CD14-positive monocyte (primary cell): Measurements from ENCODE around the gene COL5A2. TPM values are rescaled to one million over a fixed set of nuclear protein-coding genes. Genes with fewer than 3 reads are reported as not detected.

Source experiments
- DNase-seq, 3 donors: peaks; one replicate each; pipeline ENCODE4 v3.0.0-alpha.2; 2011 to 2022
- H2AFZ ChIP-seq: 2 replicates; pipeline ENCODE4 v1.6.0; 2012; ENCODE audit warnings: mild to moderate bottlenecking, low read depth, low read length, inconsistent platforms; ENCODE audit not compliant: insufficient read depth, poor library complexity, severe bottlenecking
- H3K27ac ChIP-seq, 2 donors: 1 replicate in 1 of 2; 2 replicates in 1 of 2; pipeline ENCODE4 v1.5.1; 2012 to 2013; ENCODE audit warnings: low read length in 2 of 2, control low read depth in 1 of 2, inconsistent platforms in 1 of 2, low read depth in 1 of 2, mild to moderate bottlenecking in 1 of 2
- H3K27me3 ChIP-seq, 2 donors: one replicate each; pipeline versions ENCODE4 v1.6.0 to v1.6.1; 2011 to 2013; ENCODE audit warnings: low read length in 2 of 2; ENCODE audit not compliant: control insufficient read depth in 2 of 2, insufficient read depth in 2 of 2
- H3K36me3 ChIP-seq, 2 donors: replicated peaks in 1 of 2; 1 replicate in 1 of 2; 2 replicates in 1 of 2; pipeline versions ENCODE4 v1.5.1 to v1.6.1; 2012 to 2013; ENCODE audit warnings: low read length in 2 of 2, control low read depth in 1 of 2, inconsistent platforms in 1 of 2, mild to moderate bottlenecking in 1 of 2; ENCODE audit not compliant: insufficient read depth in 2 of 2, control insufficient read depth in 1 of 2
- H3K4me1 ChIP-seq, 2 donors: 1 replicate in 1 of 2; 2 replicates in 1 of 2; pipeline versions ENCODE4 v1.5.1 to v1.6.1; 2012 to 2013; ENCODE audit warnings: low read length in 2 of 2, control low read depth in 1 of 2, inconsistent platforms in 1 of 2, mild to moderate bottlenecking in 1 of 2, moderate library complexity in 1 of 2; ENCODE audit not compliant: insufficient read depth in 2 of 2, control insufficient read depth in 1 of 2
- H3K4me2 ChIP-seq: replicated peaks from 2 replicates; pipeline ENCODE3; 2012; ENCODE audit warnings: low read length, moderate library complexity, mild to moderate bottlenecking; ENCODE audit not compliant: poor library complexity, severe bottlenecking; ENCODE audit errors: extremely low read depth
- H3K4me3 ChIP-seq, 3 experiments: fragments of 200-600 bp in 1 of 3; sonication (generic) in 1 of 3; replicated peaks in 1 of 3; 1 replicate in 2 of 3; 2 replicates in 1 of 3; pipeline ENCODE4 v1.5.1; 2011 to 2013; ENCODE audit warnings: low read length in 3 of 3, mild to moderate bottlenecking in 3 of 3, control low read depth in 2 of 3, low read depth in 2 of 3, inconsistent platforms in 1 of 3, moderate library complexity in 1 of 3
- H3K79me2 ChIP-seq: 2 replicates; pipeline ENCODE4 v1.6.0; 2012; ENCODE audit warnings: mild to moderate bottlenecking, control low read depth, inconsistent platforms, low read length, moderate library complexity; ENCODE audit not compliant: insufficient read depth
- H3K9ac ChIP-seq: 2 replicates; pipeline ENCODE4 v1.6.0; 2017; ENCODE audit warnings: low read length, mild to moderate bottlenecking; ENCODE audit not compliant: insufficient read depth, poor library complexity, severe bottlenecking
- H3K9me3 ChIP-seq, 2 donors: replicated peaks in 1 of 2; 1 replicate in 1 of 2; 2 replicates in 1 of 2; pipeline versions ENCODE4 v1.5.1 to v1.6.1; 2012 to 2013; ENCODE audit warnings: low read length in 2 of 2, control low read depth in 1 of 2; ENCODE audit not compliant: control insufficient read depth in 1 of 2, insufficient read depth in 1 of 2
- H4K20me1 ChIP-seq: 2 replicates; pipeline ENCODE4 v1.6.0; 2012; ENCODE audit warnings: mild to moderate bottlenecking, low read length, control low read depth, moderate library complexity; ENCODE audit not compliant: insufficient read depth
- H3K27ac Mint-ChIP-seq, 7 donors: one replicate each; pipeline ENCODE4 v1.8.0; 2020; ENCODE audit warnings: mild to moderate bottlenecking in 7 of 7, mixed read lengths in 7 of 7, moderate library complexity in 6 of 7, inconsistent platforms in 2 of 7
- H3K27me3 Mint-ChIP-seq, 3 donors: one replicate each; pipeline ENCODE4 v1.8.0; 2021 to 2022; ENCODE audit warnings: low read depth in 3 of 3, mild to moderate bottlenecking in 3 of 3, mixed read lengths in 3 of 3, moderate library complexity in 3 of 3, inconsistent platforms in 1 of 3
- H3K36me3 Mint-ChIP-seq, 2 donors: one replicate each; pipeline ENCODE4 v1.8.0; 2020; ENCODE audit warnings: mixed read lengths in 2 of 2, inconsistent platforms in 1 of 2, mild to moderate bottlenecking in 1 of 2
- H3K4me1 Mint-ChIP-seq: one replicate; pipeline ENCODE4 v1.8.0; 2020; ENCODE audit warnings: mild to moderate bottlenecking, mixed read lengths
- H3K4me3 Mint-ChIP-seq, 2 donors: one replicate each; pipeline ENCODE4 v1.8.0; 2020; ENCODE audit warnings: mild to moderate bottlenecking in 2 of 2, mixed read lengths in 2 of 2, moderate library complexity in 1 of 2
- H3K9me3 Mint-ChIP-seq, 7 donors: one replicate each; pipeline ENCODE4 v1.8.0; 2020 to 2022; ENCODE audit warnings: mixed read lengths in 7 of 7, mild to moderate bottlenecking in 6 of 7, moderate library complexity in 6 of 7, inconsistent platforms in 2 of 7
- WGBS: methylation state at CpG from one replicate; pipeline ENCODE4 v1.1.5; 2013; ENCODE audit warnings: missing lambda C conversion rate; ENCODE audit not compliant: insufficient coverage; 5-methylcytosine and 5-hydroxymethylcytosine counted together
- intact Hi-C, 2 donors: fragments of 100-400 bp; cut with micrococcal nuclease; formaldehyde crosslinking; loops; one replicate each; pipeline versions ENCODE4 v1.15.0 to v1.15.1; 2023
- polyA plus RNA-seq, 3 donors: library from polyadenylated mRNA; depleted of rRNA in 1 of 3; unstranded in 2 of 3; stranded (reverse) in 1 of 3; fragments of 300-500 nt in 2 of 3; fragments of >200 nt in 1 of 3; fragmentation: Illumina TruSeq in 2 of 3; gene quantifications; 1 replicate in 2 of 3; 2 replicates in 1 of 3; pipeline ENCODE4 v1.2.3, GENCODE V29; 2012 to 2021
- TF ChIP-seq, protein P1 (sequence below): fragments of 200-600 bp; IDR thresholded peaks from one replicate; pipeline ENCODE4 v1.8.0; 2022; ENCODE audit warnings: antibody characterized with exemption, mild to moderate bottlenecking

COL5A2 gene
- polyA plus RNA-seq, 3 donors: 0.13 TPM; not detected in 2

DNA sequence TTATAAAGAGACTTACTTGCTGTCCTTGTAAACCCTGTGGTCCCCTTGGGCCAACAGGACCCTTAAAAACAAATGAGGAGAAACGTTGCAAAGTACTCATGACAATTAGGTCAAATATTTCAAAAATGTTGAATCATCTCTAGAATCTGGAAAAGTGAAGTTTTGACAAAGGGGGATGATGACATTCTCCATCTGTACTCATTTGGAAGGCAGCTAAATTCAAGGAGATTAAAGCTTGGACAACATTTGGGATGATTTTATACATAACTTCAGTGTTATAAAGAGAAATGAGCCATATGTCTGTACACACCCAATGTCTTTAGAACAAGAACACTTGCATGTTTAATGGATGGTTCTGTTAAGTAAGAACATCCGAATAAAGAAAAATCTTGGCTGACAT, 92.9 kb downstream of the COL5A2 start:
- no peak overlapping the region for H3K27ac ChIP-seq
- no peaks in the 10 kb centered on the region for H3K4me1 Mint-ChIP-seq
- no peak for DNase-seq
- H3K9ac ChIP-seq: no peak overlapping the region
- H3K4me3 Mint-ChIP-seq: no peak overlapping the region
- no peaks in the 10 kb centered on the region for H3K27me3 ChIP-seq
- peaks cover 0 to 1% (median 0%) of the 10 kb centered on the region in 3 donors for H3K27me3 Mint-ChIP-seq
- H4K20me1 ChIP-seq: no peaks in the 10 kb centered on the region
- H2AFZ ChIP-seq: no peak overlapping the region
- no peak overlapping the region for H3K4me3 ChIP-seq
- H3K9me3 Mint-ChIP-seq: no peaks in the 10 kb centered on the region
- no peaks in the 10 kb centered on the region for H3K36me3 Mint-ChIP-seq
- no peaks in the 10 kb centered on the region for H3K79me2 ChIP-seq
- no peak overlapping the region for H3K4me2 ChIP-seq
- no peaks in the 10 kb centered on the region for H3K36me3 ChIP-seq
- H3K9me3 ChIP-seq: no peaks in the 10 kb centered on the region
- intact Hi-C loops: no loop called here
- no CpG with 5 or more reads among the region's 2 CpGs for WGBS
- no peaks in the 10 kb centered on the region for H3K4me1 ChIP-seq
- H3K27ac Mint-ChIP-seq: no peak overlapping the region
- TF ChIP-seq, protein P1, sequence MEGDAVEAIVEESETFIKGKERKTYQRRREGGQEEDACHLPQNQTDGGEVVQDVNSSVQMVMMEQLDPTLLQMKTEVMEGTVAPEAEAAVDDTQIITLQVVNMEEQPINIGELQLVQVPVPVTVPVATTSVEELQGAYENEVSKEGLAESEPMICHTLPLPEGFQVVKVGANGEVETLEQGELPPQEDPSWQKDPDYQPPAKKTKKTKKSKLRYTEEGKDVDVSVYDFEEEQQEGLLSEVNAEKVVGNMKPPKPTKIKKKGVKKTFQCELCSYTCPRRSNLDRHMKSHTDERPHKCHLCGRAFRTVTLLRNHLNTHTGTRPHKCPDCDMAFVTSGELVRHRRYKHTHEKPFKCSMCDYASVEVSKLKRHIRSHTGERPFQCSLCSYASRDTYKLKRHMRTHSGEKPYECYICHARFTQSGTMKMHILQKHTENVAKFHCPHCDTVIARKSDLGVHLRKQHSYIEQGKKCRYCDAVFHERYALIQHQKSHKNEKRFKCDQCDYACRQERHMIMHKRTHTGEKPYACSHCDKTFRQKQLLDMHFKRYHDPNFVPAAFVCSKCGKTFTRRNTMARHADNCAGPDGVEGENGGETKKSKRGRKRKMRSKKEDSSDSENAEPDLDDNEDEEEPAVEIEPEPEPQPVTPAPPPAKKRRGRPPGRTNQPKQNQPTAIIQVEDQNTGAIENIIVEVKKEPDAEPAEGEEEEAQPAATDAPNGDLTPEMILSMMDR: no peak

DNA sequence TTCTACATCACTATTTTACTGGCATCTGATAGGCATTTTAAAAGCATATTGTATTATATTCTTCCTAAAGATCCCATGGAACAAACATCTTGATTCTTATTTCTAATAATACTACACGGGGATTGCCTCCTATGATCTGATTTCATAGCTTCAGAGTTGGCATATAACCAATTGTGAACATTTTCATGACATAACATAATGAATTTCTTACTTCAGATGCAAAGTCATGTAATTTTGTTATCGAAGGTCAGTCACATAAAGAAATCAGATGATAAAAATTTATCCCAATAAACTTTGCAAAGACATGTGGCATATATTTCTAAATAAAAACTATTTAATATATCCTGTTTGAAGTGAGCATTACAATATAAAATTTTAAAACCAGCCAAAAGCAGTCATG, 93.3 kb downstream of the COL5A2 start:
- Histone ChIP-seq H3K79me2 (no peaks in the 10 kb centered on the region), H3K4me1 (no peaks in the 10 kb centered on the region), H3K9ac (no peak overlapping the region), H3K27ac (no peak overlapping the region), H3K9me3 (no peaks in the 10 kb centered on the region), H4K20me1 (no peaks in the 10 kb centered on the region), H3K27me3 (no peaks in the 10 kb centered on the region), H3K36me3 (no peaks in the 10 kb centered on the region), H3K4me2 (no peak overlapping the region), H3K4me3 (no peak overlapping the region), H2AFZ (no peak overlapping the region)
- Mint-ChIP-seq H3K4me3 (no peak overlapping the region), H3K27ac (no peak overlapping the region), H3K27me3 (peaks cover 0 to 1% (median 0%) of the 10 kb centered on the region in 3 donors), H3K4me1 (no peaks in the 10 kb centered on the region), H3K36me3 (no peaks in the 10 kb centered on the region), H3K9me3 (no peaks in the 10 kb centered on the region)
- TF ChIP-seq, protein P1: no peak
- intact Hi-C loops: no loop called here
- no peak for DNase-seq
- 80% methylated on average over 1 of the region's 2 CpGs for WGBS
